GM13977 (cell line): ENCODE data around the gene SLC35F6.

ENCODE experiments used
- DNase-seq: peaks from one replicate; pipeline ENCODE4 v3.0.0; 2012; ENCODE audit warnings: low spot score
- in situ Hi-C: fragments of 300-500 bp; cut with MboI; formaldehyde crosslinking; loops from one replicate; pipeline ENCODE4 v1.12.0; 2022; ENCODE audit warnings: low sequenced_read_pairs, low pct_unique_long_range_greater_than_20kb, mixed read lengths, inconsistent platforms; ENCODE audit not compliant: unreplicated experiment
- TF ChIP-seq, protein P1 (sequence below): IDR thresholded peaks from 2 replicates; pipeline ENCODE4 v1.5.1; 2012; ENCODE audit warnings: mild to moderate bottlenecking, control low read depth; ENCODE audit not compliant: insufficient read depth; ENCODE audit errors: extremely low read depth, missing control alignments

Gene SLC35F6

DNA sequence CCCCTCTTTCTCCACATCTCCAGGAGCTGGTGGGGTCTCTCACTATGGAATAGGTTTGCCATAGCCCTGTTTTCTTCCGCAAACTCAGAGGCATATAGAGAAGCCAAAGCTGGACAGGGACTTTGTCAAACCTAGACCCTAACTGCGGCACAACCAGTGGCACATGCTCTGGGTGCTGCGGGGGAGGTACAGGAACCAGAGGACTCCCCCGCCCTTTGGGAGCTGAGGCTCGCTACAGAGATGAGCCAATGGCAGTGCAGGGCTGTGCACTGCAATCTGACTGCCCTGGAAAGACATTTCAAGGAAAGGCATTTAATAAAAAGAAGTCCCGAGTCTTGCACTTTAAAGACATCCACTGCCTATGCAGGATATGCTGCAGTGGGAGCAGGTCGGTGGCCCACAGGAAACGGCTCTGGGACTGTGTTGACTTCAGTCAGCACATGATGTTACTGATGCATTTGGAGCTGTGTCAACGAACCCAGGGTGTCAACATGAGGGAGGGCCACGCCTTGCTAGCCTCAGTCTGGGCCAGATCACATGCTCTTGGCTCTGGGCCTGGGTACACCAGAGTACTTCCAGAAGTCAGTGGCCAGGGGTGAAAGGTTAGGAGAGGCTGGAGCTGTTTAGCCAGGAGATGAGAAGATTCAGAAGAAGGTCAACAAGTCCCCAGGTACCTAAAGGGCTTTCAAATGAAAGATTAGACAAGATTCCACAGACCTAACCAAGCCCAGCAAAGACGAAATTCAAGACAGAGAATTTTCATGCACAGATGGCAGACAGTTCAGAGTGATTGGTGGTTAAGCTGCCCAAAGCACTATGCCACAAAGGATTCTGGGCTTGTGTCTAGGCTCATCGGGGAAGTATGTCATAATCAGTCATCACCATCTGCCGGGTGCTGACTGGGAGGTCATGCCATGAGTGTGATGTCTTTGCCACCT lies 8.2 kb downstream of the SLC35F6 start:
- TF ChIP-seq, protein P1, sequence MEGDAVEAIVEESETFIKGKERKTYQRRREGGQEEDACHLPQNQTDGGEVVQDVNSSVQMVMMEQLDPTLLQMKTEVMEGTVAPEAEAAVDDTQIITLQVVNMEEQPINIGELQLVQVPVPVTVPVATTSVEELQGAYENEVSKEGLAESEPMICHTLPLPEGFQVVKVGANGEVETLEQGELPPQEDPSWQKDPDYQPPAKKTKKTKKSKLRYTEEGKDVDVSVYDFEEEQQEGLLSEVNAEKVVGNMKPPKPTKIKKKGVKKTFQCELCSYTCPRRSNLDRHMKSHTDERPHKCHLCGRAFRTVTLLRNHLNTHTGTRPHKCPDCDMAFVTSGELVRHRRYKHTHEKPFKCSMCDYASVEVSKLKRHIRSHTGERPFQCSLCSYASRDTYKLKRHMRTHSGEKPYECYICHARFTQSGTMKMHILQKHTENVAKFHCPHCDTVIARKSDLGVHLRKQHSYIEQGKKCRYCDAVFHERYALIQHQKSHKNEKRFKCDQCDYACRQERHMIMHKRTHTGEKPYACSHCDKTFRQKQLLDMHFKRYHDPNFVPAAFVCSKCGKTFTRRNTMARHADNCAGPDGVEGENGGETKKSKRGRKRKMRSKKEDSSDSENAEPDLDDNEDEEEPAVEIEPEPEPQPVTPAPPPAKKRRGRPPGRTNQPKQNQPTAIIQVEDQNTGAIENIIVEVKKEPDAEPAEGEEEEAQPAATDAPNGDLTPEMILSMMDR = no peak
- in situ Hi-C loops = no loop called here
- no peak for DNase-seq

DNA sequence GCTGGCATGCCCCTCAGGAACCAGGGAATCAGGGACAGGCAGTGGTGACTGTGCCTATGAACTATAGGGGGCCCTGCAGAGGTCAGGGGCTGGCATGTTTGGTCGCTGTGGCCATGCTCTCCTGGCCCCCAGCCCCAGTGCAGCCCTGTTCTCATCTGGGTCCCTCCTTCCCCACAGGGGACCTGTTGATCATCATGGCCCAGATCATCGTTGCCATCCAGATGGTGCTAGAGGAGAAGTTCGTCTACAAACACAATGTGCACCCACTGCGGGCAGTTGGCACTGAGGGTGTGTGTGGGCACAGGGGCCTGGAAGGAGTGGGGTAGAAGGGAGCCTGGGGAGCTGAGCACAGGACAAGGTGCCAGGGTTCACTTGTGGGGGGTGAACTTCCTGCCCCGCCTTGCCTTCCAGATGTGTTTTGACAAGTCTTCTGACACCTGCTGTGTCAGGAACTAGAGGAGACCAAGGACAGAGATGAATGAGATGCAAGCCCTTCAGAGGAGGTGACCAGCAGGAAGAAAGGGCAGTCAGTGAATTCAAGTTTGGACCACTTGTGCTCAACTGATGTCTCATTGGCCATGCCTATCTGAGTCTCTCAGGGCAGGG lies 12.2 kb downstream of the SLC35F6 start:
- DNase-seq = no peak
- in situ Hi-C loops = no loop called here

DNA sequence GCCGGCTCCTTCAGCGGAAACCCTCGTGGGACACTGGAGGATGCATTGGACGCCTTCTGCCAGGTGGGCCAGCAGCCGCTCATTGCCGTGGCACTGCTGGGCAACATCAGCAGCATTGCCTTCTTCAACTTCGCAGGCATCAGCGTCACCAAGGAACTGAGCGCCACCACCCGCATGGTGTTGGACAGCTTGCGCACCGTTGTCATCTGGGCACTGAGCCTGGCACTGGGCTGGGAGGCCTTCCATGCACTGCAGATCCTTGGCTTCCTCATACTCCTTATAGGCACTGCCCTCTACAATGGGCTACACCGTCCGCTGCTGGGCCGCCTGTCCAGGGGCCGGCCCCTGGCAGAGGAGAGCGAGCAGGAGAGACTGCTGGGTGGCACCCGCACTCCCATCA lies 14.0 kb downstream of the SLC35F6 start:
- in situ Hi-C loops = no loop called here
- TF ChIP-seq, protein P1 = no peak
- DNase-seq = no peak

More for the DNA sequence above, 12.2 kb downstream of the SLC35F6 start:
- TF ChIP-seq, protein P1 = no peak

DNA sequence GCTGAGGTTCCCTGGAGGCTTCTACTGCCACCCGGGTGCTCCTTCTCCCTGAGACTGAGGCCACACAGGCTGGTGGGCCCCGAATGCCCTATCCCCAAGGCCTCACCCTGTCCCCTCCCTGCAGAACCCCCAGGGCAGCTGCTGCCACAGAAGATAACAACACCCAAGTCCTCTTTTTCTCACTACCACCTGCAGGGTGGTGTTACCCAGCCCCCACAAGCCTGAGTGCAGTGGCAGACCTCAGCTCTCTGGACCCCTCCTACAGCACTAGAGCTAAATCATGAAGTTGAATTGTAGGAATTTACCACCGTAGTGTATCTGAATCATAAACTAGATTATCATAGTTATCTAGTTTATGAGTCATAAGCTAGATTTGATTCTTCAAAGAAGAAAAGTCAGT lies 14.4 kb downstream of the SLC35F6 start:
- DNase-seq = no peak
- in situ Hi-C loops = no loop called here
- TF ChIP-seq, protein P1 = no peak

DNA sequence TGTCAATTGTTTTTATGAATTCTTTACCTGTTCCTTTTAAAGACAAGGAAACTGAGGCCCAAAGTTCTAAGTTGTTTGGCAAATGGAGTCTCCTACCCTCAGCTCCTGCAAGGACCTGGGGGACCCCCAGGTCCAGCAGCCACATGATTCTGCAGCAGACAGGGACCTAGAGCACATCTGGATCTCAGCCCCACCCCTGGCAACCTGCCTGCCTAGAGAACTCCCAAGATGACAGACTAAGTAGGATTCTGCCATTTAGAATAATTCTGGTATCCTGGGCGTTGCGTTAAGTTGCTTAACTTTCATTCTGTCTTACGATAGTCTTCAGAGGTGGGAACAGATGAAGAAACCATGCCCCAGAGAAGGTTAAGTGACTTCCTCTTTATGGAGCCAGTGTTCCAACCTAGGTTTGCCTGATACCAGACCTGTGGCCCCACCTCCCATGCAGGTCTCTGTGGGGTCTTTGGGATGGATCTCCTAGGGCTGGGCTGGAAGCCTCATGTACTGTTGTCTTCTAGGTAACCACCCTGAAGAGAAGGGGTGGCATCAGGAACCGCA lies 16.2 kb downstream of the SLC35F6 start:
- DNase-seq = no peak
- in situ Hi-C loops = no loop called here
- TF ChIP-seq, protein P1 = no peak

DNA sequence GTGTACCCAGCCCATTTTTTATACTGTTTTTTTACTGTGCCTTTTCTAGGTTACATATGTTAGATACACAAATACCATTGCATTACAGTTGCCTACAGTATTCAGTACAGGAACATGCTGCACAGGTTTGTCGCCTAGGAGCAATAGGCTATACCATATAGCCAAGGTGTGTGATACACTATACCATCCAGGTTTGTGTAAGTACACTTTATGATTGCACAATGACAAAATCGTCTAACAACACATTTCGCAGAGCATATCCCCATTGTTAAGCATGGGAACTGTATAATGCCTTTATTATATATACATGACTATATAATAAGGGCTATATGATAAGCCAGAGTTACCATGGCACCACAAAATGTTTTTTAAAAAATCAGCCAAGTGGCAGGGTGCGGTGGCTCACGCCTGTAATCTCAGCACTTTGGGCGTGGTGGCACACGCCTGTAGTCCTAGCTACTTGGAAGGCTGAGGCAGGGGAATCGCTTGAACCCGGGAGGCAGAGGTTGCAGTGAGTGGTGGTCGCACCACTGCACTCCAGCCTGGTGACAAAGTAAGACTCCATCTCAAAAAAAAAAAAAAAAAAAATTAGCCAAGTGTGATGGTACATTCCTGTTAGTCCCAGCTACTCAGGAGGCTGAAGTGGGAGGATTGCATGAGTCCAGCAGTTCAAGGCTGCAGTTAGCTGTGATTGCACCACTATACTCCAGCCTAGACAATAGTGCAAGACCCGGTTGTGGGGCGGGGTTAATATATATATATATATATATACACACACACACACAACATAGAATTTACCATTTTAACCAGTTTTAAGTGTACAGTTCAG lies 19.0 kb downstream of the SLC35F6 start:
- TF ChIP-seq, protein P1 = no peak
- in situ Hi-C loops = no loop called here
- DNase-seq = no peak
